Upper lobe of left lung (tissue), 4 donors: ENCODE measurements around the gene ZNF747.
A peak's percentile ranks its signal among the peaks of the same experiment; 100 is the strongest.

Experiments
- CTCF ChIP-seq, 6 experiments: fragments of 450-650 bp in 4 of 6; fragments of 200-600 bp in 2 of 6; sonication (generic) in 2 of 6; IDR thresholded peaks; one replicate each; pipeline ENCODE4 v1.5.1; 2016 to 2019; ENCODE audit warnings: antibody characterized with exemption in 6 of 6
- EP300 ChIP-seq, 4 donors: sonication (generic); formaldehyde crosslinking; IDR thresholded peaks; one replicate each; pipeline ENCODE4 v1.5.1; 2017; ENCODE audit warnings: antibody characterized with exemption in 4 of 4, control low read depth in 2 of 4
- POLR2A ChIP-seq, 4 donors: fragments of 450-650 bp; IDR thresholded peaks; one replicate each; pipeline ENCODE4 v1.5.1; 2016 to 2017; ENCODE audit warnings: antibody characterized with exemption in 4 of 4, mild to moderate bottlenecking in 2 of 4
- POLR2AphosphoS5 ChIP-seq, 2 donors: sonication (generic); formaldehyde crosslinking; IDR thresholded peaks; one replicate each; pipeline ENCODE4 v1.5.1; 2017; ENCODE audit warnings: antibody characterized with exemption in 2 of 2

DNA sequence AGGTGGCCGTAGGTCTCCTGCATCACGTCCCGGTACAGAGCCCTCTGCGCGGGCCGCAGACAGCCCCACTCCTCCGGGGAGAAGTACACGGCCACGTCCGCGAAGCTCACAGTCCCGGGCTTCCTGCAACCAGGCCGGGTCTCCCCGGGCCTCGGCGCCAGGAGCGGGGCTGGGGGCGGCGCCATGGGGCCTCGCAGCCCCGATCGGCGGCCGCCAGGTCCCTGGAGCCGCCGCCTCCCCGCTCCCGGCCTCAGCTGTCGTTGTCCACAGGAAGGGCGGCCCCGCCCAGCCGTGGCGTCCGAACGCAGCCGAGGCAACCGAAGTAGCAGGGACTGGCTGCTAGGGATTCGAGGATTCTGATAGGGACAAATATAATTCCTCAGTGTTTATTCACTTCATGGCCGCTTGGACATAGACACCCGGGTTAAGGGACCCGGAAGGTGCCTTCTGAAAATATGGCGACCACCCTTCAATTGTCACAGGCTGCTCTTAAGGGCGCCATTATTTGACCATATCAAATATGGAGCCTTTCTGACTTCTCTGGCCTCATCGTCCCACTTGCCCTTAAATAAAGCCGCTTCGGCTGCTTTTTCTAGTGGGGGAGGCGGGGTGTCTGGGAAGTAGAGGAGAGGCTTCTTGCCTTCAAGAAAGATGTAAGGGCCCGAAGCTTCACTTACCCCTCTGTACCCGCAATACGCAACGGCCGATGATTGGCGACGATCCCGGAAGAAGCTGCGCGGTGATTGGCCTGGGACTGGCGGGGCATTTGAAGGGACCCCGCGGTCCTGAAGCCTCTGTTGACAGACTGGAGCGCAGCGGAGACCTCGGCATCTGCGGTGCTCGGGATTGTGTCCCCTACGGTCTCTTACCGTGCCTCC lies 37.0 kb upstream of the ZNF747 start, which contains the start of gene ZNF688:
- TF ChIP-seq CTCF (IDR thresholded peaks at IDR 0.05): peak in 2 of 6 experiments; percentile 11 to 26
- peak in 3 of 4 donors; percentile 23 to 78 (median 58) for TF ChIP-seq POLR2A (IDR thresholded peaks at IDR 0.05)
- TF ChIP-seq EP300 (IDR thresholded peaks at IDR 0.05): no peak
- TF ChIP-seq POLR2AphosphoS5 (IDR thresholded peaks at IDR 0.05): peak; percentile 67
